GM12892 (cell line): Measurements from ENCODE around the gene DNMT3A.
"Not testable (repeated sequence)": the region's sequence is repeated elsewhere in the genome, so short reads cannot be mapped to it uniquely, and the experiment has no call there.

Source experiments
- DNase-seq: peaks from one replicate; pipeline ENCODE4 v3.0.0; 2011; ENCODE audit not compliant: insufficient read length
- FAIRE-seq: peaks from 2 replicates; lab custom pipeline; 2011; peaks lifted over from hg19 to GRCh38; lab: Jason Lieb, UNC
- POLR2A ChIP-seq: IDR thresholded peaks from 2 replicates; pipeline ENCODE4 v1.6.1; 2011; ENCODE audit warnings: low read depth, low read length, control low read depth
- POLR2AphosphoS5 ChIP-seq: IDR thresholded peaks from 2 replicates; pipeline ENCODE4 v1.6.1; 2011; ENCODE audit warnings: low read depth, low read length, control low read depth
- TAF1 ChIP-seq: IDR thresholded peaks from 2 replicates; pipeline ENCODE4 v1.6.1; 2011; ENCODE audit warnings: low read depth, mild to moderate bottlenecking, control low read depth, low read length, borderline replicate concordance

Gene DNMT3A

DNA sequence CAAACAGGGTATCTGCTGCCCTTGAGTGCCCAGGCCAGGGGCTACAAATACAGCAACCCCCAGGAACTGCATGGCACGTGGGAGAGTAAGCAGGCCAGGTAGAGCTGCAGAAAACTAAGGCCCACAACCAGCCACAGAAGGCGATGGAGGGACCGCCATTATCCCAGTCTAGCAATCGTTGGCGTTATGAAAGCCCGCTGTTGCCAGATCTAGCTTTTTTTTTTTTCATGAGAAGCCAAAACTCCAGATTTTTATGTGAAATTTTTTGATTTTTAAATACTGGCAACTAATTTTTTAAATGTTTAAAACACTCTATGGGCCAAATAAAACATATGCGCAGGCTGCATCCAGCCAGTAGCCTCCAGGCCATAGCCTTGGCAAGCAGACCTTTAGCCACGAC, 59.8 kb downstream of the DNMT3A start:
- TF ChIP-seq POLR2AphosphoS5 (no peak), TAF1 (no peak), POLR2A (no peak)

DNA sequence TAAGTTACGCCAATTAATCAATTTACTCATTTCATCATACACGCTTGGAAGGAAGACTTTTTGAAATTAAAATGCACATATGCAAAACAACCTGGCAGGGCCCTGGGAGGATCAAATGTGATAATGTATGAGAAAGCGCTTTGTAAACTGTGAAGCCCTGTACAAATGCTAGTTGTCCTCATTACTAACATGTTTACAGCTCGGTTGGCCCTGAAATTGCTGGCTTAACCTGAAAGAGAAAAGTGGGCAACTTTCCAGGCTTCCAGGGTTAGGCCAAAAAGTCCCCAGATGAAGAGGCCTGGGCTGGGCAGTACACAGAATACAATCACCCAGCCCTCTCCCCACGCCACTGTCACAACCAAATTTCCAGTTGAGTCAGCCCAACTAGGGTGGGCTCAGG, 60.2 kb downstream of the DNMT3A start:
- FAIRE-seq, result no peak
- DNase-seq, result no peak
- no peak for TF ChIP-seq POLR2AphosphoS5
- TF ChIP-seq POLR2A, result no peak
- no peak for TF ChIP-seq TAF1

More for the DNA sequence above, 59.8 kb downstream of the DNMT3A start:
- DNase-seq (no peak), FAIRE-seq (no peak)

DNA sequence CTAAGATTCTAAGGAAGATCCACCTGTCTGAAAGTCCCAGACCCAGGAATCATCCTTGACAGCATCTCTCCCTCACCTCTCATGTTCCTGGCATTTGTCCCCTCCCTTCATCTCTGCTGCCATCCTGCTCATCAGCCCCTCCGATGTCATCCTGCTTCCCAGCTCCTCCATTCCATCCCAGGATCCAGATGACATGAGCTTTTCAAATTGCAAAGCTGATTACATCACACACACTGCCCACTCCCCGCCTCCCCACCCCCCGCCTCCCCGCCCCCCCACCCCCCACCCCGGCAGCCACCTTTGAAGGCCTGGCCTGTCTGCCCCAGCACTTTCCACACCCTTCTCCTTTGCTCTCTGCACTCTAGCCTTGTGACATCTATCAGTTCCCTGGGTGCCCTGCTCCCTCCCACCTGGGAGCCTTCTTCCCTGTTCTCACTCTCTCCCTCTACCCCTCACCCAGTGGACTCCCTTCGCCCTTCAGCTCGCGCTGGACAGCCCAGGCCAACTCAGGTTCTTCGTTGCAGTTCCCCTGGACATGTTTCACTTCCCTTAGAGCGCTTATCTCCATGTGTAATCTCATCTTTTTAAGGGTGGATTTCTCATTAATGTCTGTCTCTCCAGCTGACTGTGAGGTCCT, 61.6 kb downstream of the DNMT3A start:
- FAIRE-seq (no peak), DNase-seq (no peak)
- TF ChIP-seq POLR2AphosphoS5 (no peak), TAF1 (no peak), POLR2A (no peak)

DNA sequence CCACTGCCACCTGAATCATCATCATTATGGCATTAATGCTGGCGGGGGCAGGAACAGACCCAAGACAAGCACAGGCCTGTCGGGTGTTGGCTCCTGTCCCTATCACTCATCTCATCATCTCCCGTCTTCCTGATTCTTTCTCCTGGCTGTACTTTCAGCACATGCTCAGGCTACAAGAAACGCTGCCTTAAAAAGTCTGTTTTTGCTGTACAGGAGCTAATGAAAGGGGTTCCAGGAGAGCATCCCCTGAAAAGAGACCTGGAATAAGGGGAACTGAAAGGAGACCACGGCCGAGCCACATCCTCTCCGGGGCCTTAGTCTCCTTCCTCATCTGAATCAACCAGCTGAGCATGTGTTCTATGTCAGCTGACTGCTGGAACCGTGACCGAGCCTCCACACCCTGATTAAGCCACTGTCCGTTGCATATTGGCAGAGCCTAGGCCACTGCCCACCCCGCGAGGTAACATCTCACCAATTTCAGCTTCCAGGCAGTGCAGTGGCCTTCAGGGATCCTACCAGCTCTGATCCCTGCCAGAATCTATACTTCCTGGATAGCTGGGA, 62.6 kb downstream of the DNMT3A start:
- FAIRE-seq, result peak; percentile 100
- DNase-seq, result peak; percentile 71
- TF ChIP-seq POLR2AphosphoS5 (0 out of 2 replicates have a peak, but pooled peaks have one; percentile 40), POLR2A (peak; percentile 61; the same call in 1 of the 2 replicates), TAF1 (0 out of 2 replicates have a peak, but pooled peaks have one; percentile 6)

DNA sequence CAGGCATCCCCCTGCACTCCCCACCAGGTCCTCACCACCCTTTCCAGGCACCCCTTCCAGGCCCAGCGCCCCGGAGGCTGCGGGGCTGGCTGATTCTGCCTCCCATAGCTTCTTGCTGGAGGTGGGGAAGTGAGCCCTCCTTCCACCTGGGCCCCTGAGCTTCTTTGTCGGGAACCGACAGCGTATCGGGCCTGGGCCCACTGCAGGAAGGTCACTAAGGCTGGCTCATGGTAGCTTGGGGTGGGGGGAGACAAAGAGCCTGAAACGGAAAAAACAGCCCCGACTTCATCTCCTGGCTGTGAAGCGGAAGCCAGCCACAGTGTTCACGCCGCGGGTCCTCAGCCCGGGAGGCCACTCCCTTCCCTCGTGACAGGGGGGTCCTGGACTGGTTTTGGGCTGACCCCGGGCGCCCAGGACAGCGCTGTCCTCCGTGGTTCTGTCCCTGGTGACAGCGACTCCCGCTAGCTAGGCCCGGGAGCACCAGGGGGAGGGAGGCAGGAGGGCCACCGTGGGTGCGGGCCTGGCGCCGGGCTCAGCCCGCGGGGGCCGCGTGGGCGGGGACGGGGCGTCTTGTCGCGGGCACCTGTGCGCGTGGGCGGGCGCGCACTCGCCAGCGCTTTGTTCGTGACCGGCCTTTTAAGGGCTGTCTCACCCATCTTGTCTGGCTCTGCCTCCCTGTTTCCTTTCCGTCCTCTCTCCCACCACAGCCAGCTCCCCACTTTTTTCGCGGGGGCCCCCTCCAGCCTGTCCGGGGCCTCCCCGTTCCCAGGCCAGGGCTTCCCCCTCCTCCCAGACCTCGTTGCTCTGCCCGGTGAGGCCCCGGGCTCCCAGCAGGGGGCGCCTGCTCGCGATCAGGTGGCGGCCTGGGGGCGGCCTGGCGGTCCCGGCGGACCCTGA, 64.9 kb downstream of the DNMT3A start:
- TF ChIP-seq TAF1 (no peak), POLR2A (peak; percentile 32; the same call in 1 of the 2 replicates)
- FAIRE-seq (peak; percentile 92), DNase-seq (peak; percentile 81)

DNA sequence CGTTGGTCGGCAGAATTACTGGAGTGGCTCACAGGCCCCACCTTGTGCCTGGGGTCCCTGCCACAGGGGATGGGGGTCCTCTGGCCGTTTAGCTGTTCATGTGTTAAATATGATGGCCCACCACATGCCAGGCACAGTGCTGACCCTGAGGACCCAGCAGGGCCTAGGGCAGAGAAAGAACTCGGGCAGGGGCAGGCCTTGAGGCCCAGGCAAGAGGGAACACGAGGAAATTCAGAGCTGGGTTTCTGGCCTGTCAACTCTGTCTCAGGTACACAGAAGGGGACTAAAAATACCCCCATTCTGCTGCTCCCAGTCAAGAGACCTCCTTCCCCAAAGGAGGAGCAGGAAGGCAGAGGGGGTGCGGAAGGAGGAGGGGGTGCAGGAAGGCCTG, 66.2 kb downstream of the DNMT3A start:
- FAIRE-seq (peak; percentile 42), DNase-seq (no peak)
- no peak for TF ChIP-seq POLR2A

DNA sequence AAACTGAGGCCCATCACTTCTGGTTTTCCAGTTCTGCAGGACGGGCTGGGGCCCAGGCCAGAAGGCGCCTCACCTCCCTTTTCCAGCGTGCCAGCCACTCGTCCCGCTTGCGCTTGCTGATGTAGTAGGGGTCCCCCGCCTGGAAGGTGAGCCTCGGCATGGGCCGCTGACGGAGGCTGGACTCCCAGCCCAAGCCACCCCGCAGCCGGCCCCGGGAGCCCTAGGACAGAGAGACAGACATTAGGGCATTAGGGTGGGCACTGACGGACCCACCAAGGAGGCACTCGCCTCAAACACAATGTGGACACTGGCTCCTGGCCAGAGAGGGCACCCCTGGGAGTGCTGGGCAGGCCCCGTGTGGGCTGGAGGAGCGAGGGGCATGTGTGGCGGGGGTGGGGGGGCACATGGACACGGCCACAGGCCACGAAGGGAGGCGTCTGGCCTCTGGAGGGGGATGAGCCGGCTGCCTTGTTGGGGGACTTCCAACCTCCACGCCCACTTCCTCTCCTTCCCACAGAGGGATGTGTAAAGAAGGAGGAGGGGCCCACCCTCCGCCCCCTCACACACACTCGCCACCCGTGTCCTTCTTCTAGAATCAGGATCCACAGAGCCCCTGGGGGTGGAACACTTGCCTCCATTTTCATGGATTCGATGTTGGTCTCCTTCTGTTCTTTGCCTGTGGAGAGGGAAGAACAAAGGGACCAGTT, 66.7 kb downstream of the DNMT3A start:
- peak; percentile 64 for FAIRE-seq
- no peak for TF ChIP-seq TAF1
- no peak for TF ChIP-seq POLR2AphosphoS5
- no peak for TF ChIP-seq POLR2A
- no peak for DNase-seq

DNA sequence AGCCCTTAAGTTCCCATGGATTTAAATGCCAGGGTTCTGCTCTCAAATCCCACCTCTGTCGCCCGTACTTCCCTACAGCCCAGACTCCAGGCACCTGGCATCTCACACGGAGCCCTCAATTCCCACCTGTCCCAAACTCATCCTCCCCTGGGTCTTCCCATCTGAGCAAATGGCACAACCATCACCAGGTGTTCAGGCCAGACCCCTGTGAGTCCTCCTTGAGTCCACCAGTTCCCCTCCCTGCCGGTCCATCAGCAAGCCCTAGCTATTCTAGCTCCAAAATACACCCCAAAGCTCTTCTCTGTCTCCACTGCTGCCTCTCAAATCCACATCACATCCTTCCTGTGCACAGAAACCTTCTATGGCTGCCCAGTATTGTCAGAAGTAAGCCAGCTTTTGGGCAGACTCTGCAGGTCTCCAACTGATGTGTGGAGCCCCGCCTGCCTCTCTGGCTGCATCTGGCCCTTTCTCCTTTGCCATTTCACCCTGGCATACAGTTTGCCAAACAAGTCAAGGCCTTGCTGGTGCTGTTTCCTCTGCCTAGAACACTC, 67.7 kb downstream of the DNMT3A start:
- no peak for TF ChIP-seq TAF1
- TF ChIP-seq POLR2A, result no peak
- no peak for TF ChIP-seq POLR2AphosphoS5
- no peak for FAIRE-seq
- DNase-seq, result no peak

DNA sequence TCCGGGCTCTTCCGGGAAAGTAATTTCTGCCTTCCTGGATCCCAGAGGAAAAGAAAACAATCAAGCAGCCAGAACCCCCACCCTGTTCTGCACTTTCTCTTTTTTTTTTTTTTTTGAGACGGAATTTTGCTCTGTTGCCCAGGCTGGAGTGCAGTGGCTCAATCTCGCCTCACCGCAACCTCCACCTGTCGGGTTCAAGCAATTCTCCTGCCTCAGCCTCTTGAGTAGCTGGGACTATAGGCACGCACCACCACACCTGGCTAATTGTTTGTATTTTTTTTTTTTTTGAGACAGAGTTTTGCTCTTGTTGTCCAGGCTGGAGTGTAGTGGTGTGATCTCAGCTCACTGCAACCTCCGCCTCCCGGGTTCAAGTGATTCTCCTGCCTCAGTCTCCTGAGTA, 69.0 kb downstream of the DNMT3A start:
- DNase-seq, FAIRE-seq: not testable (repeated sequence)

DNA sequence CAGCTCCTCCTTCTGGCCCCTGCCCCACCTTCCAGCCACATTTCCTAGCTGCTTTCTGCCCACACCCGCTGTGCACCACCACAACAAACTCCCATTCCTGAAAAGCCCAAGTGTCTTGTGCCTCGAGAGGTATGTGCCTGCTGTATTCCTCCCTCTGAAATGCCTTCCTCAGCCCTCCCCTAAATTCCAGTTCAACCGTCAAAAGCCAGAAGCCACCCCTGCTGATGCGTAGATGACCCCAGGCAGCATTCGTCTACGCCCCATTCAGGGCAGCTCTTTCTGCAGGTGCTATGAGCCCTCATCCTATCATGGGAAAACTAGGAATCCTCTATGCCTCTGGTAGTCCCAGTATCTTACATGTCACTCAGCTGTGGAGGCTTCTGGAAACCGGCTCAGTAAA, 71.7 kb downstream of the DNMT3A start:
- DNase-seq (no peak), FAIRE-seq (no peak)
- TF ChIP-seq POLR2AphosphoS5 (no peak), TAF1 (no peak), POLR2A (no peak)

DNA sequence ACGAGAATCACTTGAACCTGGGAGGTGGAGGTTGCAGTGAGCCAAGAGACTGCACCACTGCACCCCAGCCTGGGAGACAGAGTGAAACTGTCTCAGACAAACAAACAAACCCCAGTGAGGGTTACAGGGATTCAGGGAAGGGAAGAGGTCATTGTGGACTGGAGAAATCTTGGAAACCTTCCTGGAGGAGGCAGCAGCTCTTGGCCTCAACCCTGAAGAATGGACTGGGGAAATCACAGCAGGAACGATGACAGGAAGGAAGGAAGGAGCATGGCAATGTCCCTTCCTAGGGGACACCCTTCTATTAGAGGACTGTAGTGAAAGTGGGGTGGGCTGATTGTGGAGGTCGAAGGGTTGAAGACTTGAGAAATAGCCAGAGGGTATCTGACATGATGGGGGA, 72.5 kb downstream of the DNMT3A start:
- TF ChIP-seq POLR2A, result no peak
- DNase-seq (no peak), FAIRE-seq (no peak)
